Thyroid gland (tissue), 4 donors: ENCODE data around the gene SUGCT.

Experiments used
- POLR2A ChIP-seq, 2 donors: fragments of 450-650 bp; IDR thresholded peaks; one replicate each; pipeline ENCODE4 v1.6.1; 2017; ENCODE audit warnings: antibody characterized with exemption in 2 of 2, mild to moderate bottlenecking in 2 of 2, moderate library complexity in 1 of 2
- TF ChIP-seq, protein P1 (sequence below), 6 experiments: fragments of 200-600 bp in 3 of 6; fragments of 450-650 bp in 3 of 6; sonication (generic) in 3 of 6; IDR thresholded peaks; one replicate each; pipeline ENCODE4 v1.5.1; 2016 to 2019; ENCODE audit warnings: antibody characterized with exemption in 6 of 6, mild to moderate bottlenecking in 2 of 6, inconsistent platforms in 1 of 6, moderate library complexity in 1 of 6

DNA sequence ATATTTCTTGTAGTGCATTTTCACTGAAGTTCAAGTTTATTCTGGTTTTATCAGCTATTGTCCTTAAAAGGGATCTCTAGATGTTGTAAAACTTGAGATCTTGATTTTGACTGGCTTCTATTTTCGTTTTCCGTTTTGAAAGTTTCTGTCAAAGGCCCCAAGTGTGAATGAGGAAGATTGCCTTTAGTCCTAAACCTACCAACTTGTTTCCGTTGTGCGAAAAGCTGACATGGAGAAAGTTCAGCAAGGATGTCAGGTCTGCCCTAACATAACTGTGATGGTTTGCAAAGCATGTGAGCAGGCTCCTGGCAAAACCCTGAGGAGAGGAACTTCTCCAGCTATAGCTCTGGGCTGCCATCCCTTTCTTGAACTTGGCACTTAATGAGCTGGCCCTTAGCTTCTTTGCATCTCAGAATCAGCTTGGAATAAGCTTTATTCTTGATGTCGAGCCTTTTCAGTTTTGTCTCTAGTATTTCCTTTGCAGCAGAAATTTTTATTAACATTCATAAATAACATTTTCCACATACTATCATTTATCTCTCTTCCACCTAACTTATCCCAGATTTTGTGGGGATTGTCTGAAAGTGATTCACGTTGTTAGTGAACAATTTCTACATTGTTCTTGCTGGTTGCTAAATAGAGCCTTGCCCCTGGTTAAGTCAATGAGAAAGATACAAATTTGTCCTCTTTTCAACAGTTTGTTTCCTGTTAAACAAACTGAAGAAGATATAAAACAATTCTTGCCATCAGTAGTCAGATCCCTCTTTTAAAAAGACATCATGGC, 559.4 kb downstream of the SUGCT start:
- TF ChIP-seq, protein P1, sequence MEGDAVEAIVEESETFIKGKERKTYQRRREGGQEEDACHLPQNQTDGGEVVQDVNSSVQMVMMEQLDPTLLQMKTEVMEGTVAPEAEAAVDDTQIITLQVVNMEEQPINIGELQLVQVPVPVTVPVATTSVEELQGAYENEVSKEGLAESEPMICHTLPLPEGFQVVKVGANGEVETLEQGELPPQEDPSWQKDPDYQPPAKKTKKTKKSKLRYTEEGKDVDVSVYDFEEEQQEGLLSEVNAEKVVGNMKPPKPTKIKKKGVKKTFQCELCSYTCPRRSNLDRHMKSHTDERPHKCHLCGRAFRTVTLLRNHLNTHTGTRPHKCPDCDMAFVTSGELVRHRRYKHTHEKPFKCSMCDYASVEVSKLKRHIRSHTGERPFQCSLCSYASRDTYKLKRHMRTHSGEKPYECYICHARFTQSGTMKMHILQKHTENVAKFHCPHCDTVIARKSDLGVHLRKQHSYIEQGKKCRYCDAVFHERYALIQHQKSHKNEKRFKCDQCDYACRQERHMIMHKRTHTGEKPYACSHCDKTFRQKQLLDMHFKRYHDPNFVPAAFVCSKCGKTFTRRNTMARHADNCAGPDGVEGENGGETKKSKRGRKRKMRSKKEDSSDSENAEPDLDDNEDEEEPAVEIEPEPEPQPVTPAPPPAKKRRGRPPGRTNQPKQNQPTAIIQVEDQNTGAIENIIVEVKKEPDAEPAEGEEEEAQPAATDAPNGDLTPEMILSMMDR (IDR thresholded peaks at IDR 0.05): no peak
- TF ChIP-seq POLR2A (IDR thresholded peaks at IDR 0.05): no peak
